Muscle of arm (tissue), 12 donors: ENCODE measurements around the gene ZRANB3. TPM values are rescaled to one million over a fixed set of nuclear protein-coding genes. Genes with fewer than 3 reads are reported as not detected.

Experiments used
- DNase-seq: peaks from one replicate; pipeline ENCODE4 v3.0.0-alpha.2; 2013
- polyA plus RNA-seq, 12 donors: library from polyadenylated mRNA; unstranded; fragments of 120-200 nt; gene quantifications; one replicate each; pipeline ENCODE4 v1.2.1, GENCODE V29; 2013; ENCODE audit not compliant: insufficient read length in 12 of 12

Gene ZRANB3
- polyA plus RNA-seq, 12 donors: 4.5 to 9.6 (median 7.3) TPM; not detected in 1

DNA sequence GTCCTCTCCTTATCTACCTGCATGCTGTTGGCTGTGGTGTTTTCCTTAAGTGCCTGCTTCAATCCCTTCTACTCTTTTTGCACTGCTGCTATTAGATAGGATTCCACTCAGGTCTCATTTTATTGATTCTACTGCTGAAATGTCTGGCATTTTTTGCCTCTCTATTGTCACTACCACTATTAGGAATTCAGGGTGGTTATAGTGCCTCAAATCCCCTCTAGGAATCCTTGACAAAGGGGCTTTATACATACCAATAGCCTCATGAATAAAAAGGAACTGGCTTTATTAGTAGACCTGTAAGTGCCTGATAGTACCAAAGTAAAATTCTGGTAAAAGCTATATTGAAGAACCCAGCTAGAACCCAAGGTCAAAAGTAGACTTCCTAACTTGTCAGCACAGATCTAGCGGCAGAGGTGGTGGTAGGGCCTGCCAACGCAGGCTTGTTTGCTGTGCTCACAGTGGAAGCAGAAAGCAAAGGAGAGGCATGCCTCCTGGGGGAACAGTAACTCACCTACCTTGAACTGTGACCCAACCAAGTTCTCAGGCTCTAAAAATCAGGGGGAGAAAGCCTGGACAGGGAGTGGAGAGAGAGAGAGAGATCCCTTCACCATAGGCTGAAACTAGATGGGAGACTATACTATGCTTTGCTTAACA, 278.1 kb downstream of the ZRANB3 start:
- no peak for DNase-seq

DNA sequence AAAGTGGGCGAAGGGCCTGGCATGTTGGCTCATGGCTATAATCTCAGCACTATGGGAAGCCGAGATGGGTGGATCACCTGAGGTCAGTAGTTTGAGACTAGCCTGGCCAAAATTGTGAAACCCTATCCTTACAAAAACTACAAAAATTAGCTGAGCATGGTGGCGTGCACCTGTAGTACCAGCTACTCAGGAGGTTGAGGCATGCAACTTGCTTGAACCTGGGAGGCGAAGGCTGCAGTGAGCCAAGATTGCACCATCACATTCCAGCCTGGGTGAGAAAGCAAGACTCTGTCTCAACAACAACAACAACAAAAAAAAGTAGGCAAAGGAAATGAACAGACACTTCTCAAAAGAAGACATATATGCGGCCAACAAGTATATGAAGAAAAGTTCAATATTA, 282.4 kb downstream of the ZRANB3 start:
- no peak for DNase-seq

DNA sequence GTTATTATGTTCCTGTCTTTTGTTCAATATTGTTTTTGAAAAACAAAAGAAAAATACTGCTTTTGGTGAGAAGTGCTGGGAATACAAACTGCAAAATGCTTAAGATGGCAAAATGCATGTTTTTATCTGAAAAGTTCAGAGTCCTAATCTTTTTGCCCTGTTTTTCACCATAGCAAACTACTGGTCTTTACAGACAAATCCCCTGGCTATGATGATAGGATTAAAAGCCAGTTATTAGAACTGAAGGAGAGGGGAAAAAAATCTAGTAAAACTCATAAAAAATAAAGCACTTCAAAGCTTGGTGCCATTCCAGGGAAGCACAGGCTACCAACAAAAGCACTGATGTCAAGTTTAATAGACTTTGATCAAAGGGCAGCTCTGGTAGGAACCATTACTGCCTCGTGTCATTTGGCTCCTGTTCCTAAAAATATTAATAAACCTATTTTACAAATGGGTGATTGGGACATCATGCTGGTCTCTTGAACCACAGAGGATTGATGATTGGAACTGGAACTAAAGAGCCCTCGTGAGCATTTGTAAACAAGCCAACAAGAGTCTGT, 284.2 kb downstream of the ZRANB3 start:
- DNase-seq: no peak

DNA sequence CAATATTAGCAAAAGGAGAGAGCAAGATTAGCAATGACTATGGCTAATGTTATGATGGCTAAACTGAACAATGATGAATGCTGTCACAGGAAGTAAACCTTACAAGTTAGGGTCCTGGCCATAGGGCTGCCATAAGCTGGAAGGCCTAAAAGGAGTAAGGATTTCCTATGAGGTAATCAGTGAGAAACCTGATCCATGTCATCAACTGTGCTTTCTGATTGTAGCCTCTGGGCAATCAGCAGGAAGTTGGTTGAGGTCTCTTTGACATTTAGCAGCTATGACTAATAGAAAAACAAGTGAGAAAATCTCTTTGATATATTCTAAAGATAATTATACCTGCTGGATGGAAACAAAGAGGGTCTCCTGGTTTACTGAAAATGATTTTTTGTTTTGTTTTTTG, 285.9 kb downstream of the ZRANB3 start:
- no peak for DNase-seq

DNA sequence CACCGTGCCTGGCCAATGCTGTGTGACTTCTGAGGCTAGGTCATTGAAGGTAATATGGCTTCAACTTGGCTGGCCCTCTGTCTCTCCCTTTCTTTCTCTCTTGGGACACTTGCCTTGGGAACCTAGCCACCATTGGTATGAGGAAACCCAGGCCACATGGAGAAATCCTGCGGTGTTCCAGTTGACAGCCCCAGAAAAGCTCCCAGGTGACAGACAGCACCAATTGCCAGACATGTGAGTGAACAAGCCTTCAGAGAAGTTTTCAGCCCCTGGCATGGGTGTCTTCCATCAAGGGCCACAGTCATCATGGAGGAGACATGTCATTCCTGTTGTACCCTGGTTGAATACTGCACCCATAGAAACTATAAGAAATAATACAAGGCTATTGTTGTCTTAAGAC, 292.4 kb downstream of the ZRANB3 start:
- DNase-seq: no peak

DNA sequence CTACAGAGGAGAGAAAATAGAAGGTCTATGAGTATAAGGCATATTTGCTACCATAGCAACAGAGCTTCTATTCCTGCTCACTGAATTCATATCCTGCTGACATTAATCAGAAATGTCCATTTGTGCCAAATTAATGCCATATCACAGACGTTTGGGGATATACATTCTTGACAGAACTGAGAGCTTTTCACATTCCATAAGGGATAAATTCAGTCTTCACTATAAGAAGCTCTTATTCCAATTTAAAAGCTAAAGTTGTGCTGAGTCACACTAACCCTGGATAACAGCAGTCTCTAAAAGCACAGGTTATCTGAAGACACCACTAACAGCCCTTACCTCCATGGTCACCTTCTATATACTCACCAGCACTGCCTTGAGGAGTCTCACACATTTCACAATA, 300.9 kb downstream of the ZRANB3 start:
- no peak for DNase-seq

DNA sequence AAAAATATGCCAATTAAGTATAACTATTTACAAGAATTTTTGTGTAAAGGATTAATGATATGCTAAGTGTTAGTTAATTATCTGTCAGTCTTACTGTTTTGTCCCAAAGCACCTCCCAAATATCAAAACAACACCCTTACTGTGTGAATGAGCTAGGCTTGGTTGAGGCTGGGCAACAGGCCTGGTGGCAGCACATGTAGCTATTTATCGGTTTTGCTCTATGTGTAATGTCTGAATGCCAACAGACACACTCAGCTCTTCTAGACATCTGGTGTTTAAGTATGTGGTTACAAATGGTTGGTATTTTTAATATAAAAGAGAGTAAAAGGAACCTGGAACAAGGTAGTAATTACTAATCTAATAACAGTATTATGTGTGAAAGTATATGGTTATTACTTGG, 303.6 kb downstream of the ZRANB3 start:
- DNase-seq: no peak

DNA sequence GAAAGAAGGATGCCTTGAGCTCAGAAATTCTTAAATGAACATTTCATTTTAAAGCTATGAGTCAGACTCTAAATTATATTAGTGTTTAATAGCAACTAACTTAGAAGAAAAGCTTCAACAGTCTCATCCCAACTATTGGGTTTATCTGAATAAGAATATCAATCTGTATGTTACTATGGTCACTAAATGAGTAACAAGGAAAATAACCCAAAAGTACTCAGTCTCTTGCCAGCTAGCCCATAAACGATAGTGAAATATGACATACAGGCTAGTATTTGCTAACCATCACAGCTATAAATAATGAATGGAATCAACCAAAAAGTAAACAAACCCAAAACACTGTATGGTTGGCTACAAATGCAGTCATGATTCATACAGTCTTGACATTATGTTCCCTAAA, 304.1 kb downstream of the ZRANB3 start:
- no peak for DNase-seq

DNA sequence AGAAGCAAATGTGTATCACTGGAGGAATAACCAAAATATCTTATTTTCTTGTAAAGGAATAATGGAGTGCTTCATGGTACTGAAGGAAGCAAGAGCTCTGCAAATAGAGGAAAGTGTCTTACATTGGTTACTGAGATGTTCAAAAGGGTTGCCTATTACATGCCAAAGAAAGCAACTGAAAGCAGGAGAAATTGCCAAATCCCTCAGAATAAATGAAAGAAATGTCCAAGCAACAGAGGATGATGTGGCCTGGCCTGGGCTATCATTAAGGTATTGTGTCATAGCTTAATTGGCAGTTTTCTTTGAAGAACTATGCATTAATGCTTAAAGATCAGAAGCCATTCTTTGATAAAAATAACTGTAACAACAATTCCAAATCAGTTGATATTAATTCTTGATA, 305.2 kb downstream of the ZRANB3 start:
- DNase-seq: no peak

DNA sequence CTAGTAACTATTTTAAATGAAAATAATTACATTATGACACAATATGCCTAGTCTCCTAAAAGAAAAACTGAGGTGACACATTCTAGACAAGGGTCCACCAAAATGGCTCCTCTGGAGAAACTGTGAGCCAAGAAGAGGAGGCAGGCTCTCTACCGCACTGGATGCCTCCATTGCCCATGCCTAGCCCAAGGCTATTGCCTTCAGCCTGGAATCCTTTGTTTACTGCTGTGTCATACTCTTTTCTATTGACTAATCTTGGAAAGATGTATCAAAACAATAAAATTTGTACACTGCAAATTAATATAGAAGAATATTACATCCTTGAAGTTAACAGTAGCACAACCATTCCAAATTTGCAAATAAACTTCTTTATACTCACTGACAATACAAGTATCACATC, 311.8 kb downstream of the ZRANB3 start:
- DNase-seq: no peak

DNA sequence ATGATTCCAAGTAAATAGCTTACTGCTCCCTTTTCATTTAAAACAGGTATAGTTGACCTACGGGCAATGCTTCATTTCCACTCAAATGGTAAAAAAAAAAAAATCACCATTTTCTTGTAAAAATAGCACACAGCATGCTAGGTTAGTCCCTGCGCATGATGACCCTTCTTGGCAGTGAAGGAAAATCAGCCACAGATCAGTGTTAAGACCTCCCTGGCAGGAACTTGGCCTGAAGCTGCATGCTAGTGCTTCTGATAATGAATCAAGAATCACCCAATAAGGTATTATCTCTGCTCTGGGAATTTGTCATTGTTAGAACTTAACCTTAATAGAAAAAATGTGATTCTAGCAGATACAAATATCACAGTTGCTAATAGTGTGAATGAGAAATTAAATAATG, 312.6 kb downstream of the ZRANB3 start:
- no peak for DNase-seq

DNA sequence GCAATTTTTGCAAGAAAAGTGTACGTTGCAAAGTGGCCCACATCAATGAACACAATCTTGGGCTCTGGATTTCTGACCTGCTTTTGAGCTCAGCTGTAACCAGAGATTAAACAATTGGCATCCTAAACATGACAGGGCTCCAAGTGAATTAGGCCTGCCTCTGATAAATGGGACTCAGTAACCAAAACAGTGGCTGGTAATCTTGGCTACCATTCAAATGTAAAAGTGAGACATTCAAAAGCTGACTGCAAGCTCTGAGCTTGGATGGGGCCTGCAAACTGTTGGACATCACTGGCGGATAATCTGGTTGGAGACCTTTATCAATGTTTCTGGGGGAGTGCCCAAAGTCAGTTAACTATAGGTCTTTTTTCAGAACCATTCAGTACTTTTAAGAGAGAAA, 318.3 kb downstream of the ZRANB3 start:
- DNase-seq: no peak

DNA sequence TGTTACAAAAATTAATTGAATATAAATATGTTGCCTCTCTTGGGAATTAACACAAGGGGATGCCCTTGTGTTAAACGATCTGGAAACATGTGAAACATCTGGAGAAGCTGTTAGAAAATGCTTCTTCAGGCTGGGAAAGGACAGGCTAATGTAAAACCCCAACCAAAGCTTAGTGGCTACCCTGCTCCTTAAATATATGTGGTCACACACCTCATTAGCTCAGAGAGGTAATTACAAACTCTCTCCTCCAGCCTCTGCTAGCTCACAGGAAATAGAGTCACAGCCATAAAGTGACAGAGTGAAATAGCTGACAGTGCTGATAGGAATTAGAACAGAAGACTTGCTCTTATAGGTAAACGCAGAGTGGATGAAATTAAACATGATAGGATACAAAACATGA, 323.0 kb downstream of the ZRANB3 start:
- no peak for DNase-seq

DNA sequence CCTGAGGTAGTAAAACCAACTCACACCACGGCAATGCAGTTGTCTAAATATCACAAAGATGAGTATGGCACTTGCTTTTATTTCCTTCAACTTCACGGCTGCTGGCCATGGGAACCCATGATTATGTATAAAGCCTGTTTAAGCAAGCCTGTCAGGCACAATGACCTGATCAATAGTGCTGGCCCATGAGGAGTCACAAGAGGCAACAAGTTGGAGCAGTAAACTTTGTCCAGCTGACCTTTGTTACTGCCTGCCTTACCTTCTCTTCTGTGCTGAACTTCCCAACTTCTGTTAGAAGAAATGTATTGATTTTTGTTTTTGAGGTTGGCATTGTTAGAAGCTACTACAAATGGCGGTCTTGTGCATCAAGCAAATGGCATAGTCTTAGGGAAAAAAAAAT, 327.1 kb downstream of the ZRANB3 start:
- no peak for DNase-seq

DNA sequence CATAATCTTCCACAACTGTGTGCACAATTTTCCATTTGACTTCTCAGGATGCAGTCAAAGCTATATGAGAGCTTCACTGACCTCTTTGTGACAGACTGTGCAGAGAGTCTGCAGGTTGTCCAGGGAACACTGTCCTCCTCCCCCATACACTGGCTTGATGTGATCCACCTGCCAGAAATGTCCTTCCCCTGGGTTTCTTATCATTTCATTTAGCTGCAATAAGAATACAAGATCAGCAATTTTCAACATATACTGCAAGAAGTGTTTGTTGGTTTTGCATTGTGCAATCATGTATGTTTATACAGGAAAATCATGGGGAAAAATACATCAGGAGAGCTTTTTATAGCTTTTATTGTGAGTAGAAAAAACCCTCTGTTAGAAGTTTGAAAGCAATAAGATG, 328.3 kb downstream of the ZRANB3 start:
- no peak for DNase-seq

DNA sequence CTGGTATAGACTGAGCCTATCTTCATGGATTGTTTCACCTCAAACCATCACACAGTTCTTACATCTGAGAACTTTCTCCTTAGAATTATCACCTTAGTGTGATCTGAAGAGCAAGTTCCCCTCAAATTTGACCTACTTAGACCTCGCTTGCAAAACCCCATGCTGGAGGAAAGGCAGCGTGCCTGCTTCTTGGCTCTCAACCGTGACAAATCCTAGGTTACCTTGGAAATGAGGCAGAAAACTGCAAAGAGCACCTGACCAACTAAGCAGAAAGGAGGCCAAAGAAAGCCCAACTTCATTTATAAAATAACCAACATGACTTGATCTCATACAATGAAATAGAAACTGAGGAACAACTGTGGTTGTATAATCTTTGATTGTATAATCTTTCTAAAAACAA, 332.5 kb downstream of the ZRANB3 start:
- no peak for DNase-seq

DNA sequence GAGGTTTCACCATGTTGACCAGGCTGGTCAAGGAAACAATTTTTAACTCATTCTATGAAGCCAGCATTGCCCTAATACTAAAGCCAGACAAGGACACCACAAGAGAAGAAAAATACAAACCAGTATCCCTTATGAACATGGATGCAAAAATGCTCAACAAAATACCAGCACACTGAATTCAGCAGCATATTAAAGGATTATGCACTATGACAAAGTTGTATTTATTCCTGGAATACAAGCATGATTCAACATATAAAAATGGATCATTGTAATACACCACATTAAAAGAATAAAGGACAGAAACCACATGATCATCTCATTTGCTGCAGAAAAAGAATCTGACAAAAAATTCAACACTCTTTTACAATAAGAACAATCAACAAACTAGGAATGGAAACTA, 340.2 kb downstream of the ZRANB3 start:
- DNase-seq: no peak

DNA sequence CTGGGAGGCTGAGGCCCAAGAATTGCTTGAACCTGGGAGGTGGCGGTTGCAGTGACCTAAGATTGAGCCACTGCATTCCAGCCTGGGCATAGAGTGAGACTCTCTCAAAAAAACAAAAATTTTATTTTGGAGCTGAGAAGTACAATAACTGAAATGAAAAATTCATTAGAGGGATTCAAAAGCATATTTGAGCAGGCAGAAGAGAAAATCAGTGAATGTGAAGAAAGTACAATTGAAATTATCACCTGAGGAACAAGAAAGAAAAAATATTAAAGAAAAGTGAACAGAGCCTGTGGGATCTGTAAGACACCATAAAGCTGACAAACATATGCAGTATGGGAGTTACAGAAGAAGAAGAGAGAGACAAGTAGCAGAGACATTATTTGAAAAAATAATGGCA, 341.9 kb downstream of the ZRANB3 start:
- DNase-seq: no peak

DNA sequence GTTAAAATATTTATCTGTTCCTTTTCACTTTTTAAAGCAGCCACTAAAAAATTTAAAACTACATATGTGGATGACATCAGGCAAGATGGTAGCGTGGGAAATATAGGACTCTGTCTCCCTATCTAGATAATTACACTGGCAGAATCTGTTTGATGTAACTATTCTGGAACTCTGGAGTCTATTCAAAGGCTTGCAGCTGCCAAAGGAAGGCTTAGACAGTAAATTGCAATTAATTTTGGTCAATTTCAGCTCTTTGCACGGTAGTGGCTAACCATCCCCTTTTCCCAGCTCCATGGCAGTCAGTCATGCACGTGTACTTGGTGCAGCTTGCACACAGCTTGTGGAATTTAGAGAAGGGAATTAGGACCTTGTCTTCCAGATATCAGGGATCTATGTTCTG, 343.7 kb downstream of the ZRANB3 start:
- no peak for DNase-seq

DNA sequence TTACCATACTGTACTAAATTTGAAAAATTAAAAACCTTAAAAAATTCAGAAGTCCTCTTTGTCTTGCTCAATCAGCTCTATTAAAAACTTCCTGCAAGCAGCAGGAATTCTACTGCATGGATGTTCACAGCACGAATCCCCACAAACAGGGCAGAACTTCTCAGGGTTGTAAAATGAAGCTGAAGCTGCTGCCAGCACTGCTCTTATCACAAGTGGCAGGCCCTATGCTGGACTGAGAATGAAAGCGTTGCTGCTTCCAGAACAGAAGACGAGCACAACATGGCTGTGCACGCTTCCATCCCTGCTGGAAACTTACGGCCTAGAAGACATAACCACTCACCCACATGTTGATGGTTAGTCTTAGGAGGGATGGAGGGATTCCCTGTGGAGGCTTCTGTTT, 345.0 kb downstream of the ZRANB3 start:
- no peak for DNase-seq

DNA sequence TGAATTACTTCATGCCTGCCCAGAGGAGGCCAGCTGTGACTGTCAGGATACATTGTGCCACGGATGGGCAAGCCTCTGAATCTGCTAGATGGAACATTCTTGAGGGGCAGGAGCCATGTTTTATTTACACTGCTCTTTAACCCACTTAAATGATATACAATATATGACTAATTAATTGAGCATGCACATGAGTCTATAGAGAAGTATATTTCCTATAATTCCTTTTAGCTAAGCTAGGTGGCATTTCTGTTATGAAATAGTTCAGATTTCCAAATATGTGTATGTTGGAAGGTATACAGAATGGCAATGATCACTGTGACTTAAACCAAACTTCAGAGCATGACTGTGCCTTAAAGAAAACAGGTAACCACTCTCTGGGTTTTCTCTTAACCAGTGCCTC, 347.2 kb downstream of the ZRANB3 start:
- no peak for DNase-seq

DNA sequence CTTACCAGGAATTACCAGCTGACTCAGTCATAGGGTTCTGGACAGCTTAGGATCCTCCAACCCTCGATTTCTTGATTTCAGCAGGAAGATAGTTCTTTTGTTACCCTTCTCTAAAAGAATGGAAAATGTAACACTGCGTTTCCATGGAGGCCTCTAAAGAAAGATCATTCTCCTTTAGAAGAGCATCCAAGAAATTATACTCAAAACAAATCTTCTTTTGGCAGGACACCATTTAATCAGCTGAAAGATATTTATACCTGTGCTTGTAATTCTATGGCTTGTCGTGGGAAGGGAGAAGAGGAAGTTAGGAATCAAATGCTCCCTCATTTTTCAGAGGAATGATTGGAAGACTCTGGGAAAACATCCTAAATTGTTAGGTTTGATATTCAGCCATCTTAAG, 348.4 kb downstream of the ZRANB3 start:
- no peak for DNase-seq

DNA sequence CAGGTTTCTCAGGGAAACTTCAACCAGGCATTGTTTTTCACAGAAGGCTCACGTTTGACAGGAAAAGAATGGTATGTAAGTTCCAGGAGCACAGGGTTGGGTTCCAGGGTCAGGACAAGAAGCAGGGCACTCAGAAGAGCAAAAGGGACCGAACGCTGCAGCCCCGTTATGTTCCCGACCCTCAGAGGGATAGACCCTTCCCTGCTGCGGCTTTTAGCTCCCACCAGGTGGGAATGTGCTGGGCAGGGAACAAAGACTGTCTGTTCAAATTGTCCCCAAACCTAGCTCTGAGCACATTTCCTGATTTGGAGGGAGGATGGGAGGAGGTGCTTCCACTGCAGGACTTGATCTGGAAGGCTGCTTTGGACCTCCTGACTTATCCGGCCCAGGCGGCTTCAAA, 348.8 kb downstream of the ZRANB3 start:
- no peak for DNase-seq

DNA sequence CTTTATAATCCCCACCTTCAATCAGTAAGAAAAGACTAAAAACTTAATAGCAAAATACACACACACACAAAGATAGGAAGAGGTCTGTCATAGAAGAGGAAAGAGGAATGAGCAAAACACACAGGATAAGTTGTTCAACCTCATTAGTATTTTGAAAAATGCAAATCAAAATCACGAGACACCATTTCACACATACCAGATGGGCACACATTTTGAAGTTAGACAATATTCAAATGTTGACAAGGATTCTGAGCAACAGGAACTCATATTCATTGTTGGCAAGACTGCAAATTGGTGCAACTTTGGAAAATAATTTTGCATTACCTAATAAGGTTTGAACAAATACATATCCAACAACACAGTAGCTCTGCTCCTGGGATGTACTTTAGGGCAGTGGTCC, 351.3 kb downstream of the ZRANB3 start:
- DNase-seq: no peak
